Adipocyte (in vitro differentiated cells): ENCODE data around the gene R3HDML.
"Not testable (repeated sequence)": the region's sequence is repeated elsewhere in the genome, so short reads cannot be mapped to it uniquely, and the experiment has no call there.

Experiments
- DNase-seq: peaks from one replicate; pipeline ENCODE4 v3.0.0-alpha.2; 2015; ENCODE audit warnings: low read depth
- H3K27me3 ChIP-seq: replicated peaks from 2 replicates; pipeline ENCODE4 v1.7.0; 2013; ENCODE audit warnings: mild to moderate bottlenecking, low read length, moderate library complexity; ENCODE audit not compliant: control insufficient read depth, insufficient read depth
- H3K36me3 ChIP-seq: 2 replicates; pipeline ENCODE4 v1.7.0; 2013; ENCODE audit warnings: low read length, mild to moderate bottlenecking, moderate library complexity; ENCODE audit not compliant: control insufficient read depth, insufficient read depth, severe bottlenecking
- H3K4me1 ChIP-seq: 2 replicates; pipeline ENCODE4 v1.7.0; 2013; ENCODE audit warnings: mild to moderate bottlenecking, low read length, moderate library complexity; ENCODE audit not compliant: control insufficient read depth, insufficient read depth
- H3K4me3 ChIP-seq: 2 replicates; pipeline ENCODE4 v1.7.0; 2013; ENCODE audit warnings: mild to moderate bottlenecking, low read length, moderate library complexity
- H3K9ac ChIP-seq: 2 replicates; pipeline ENCODE4 v1.7.0; 2013; ENCODE audit warnings: mild to moderate bottlenecking, low read length, moderate library complexity
- H3K9me3 ChIP-seq: 2 replicates; pipeline ENCODE4 v1.7.0; 2013; ENCODE audit warnings: mild to moderate bottlenecking, low read length, moderate library complexity; ENCODE audit not compliant: control insufficient read depth

R3HDML gene

DNA sequence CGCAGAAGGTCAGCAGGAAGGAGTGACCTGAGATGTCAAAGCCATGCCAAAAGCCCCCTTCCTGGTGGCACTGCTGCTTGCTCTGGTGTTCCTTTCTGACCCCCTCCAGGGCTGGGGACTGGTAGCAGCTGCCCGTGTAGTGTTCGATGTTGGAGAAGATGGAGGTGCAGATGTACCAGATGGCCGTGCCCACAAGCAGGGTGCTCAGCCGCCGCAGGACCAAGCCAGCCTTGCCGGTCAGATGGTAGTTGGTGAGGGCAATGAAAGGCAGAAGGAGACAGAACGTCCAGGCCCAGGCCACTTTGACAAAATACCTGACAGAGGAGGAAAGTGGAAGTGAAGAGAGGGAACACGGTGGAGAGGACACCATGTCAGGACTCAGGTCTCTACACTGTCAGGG is 29.9 kb upstream of the R3HDML start:
- peak overlapping the region; percentile 2 for H3K9ac ChIP-seq

GRCh38 chr20:44309763-44310663 is 26.8 kb upstream of the R3HDML start:
- no peaks in the 10 kb centered on the region for H3K9me3 ChIP-seq
- H3K4me3 ChIP-seq: peak overlapping the region; percentile 89
- H3K9ac ChIP-seq: peak overlapping the region; percentile 93
- peaks cover 8% of the 10 kb centered on the region for H3K36me3 ChIP-seq
- peaks cover 25% of the 10 kb centered on the region for H3K4me1 ChIP-seq
- peak; percentile 76 for DNase-seq
- no peaks in the 10 kb centered on the region for H3K27me3 ChIP-seq

More for the DNA sequence above, 29.9 kb upstream of the R3HDML start:
- Histone ChIP-seq H3K9me3 (no peaks in the 10 kb centered on the region), H3K4me1 (peaks cover 33% of the 10 kb centered on the region), H3K27me3 (no peaks in the 10 kb centered on the region), H3K36me3 (peaks cover 11% of the 10 kb centered on the region), H3K4me3 (no peak overlapping the region)
- no peak for DNase-seq

GRCh38 chr20:44310664-44311639 is 25.9 kb upstream of the R3HDML start, which contains the start of gene FITM2:
TSS of gene FITM2 (minus strand) at chr20:44311202. CDS start at chr20:44311148, 54 bp downstream.
- Histone ChIP-seq H3K4me3 (peak within 1 kb of the TSS; percentile 89), H3K9me3 (no peaks in the 10 kb centered on the region), H3K9ac (peak within 1 kb of the TSS; percentile 93), H3K27me3 (no peaks in the 10 kb centered on the region), H3K36me3 (peaks cover 5% of the 10 kb centered on the region), H3K4me1 (peaks cover 24% of the 10 kb centered on the region)
- peak; percentile 98 for DNase-seq

- Histone ChIP-seq H3K4me1 (peaks cover 5% of the 10 kb centered on the region), H3K27me3 (peaks cover 7% of the 10 kb centered on the region), H3K36me3 (no peaks in the 10 kb centered on the region), H3K9me3 (peaks cover 6% of the 10 kb centered on the region), H3K4me3 (no peak overlapping the region), H3K9ac (no peak overlapping the region)
- no peak for DNase-seq
These were observed 22.0 kb upstream of the R3HDML start for GRCh38 chr20:44314870-44315269.

GRCh38 chr20:44319839-44320422 is 16.9 kb upstream of the R3HDML start:
- H3K9ac ChIP-seq: no peak overlapping the region
- H3K27me3 ChIP-seq: peaks cover 7% of the 10 kb centered on the region
- H3K4me1 ChIP-seq: no peaks in the 10 kb centered on the region
- H3K36me3 ChIP-seq: no peaks in the 10 kb centered on the region
- H3K4me3 ChIP-seq: no peak overlapping the region
- DNase-seq: no peak
- peaks cover 9% of the 10 kb centered on the region for H3K9me3 ChIP-seq

DNA sequence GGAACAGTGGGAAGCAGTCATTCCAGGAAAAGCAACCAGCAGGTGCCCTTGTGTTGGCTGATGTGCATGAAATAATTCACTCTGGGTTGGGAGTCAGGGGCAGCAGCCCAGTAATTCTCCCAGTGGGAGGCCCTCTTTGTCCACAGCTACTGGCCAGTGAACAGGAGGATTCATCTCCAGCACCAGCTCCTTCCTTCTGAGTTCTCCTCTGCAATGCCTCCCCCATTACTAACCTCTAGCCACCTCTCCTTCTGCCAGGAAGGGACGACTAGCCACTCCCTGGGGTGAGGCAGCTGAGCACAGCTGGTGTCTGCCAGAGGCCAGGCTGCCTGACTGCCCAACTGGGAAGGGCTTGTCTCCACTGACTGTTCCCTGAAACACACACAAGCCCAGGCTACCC is 12.5 kb upstream of the R3HDML start:
- no peaks in the 10 kb centered on the region for H3K36me3 ChIP-seq
- no peak for DNase-seq
- H3K9me3 ChIP-seq: peaks cover 5% of the 10 kb centered on the region
- no peak overlapping the region for H3K9ac ChIP-seq
- H3K4me3 ChIP-seq: no peak overlapping the region
- peaks cover 16% of the 10 kb centered on the region for H3K27me3 ChIP-seq
- no peaks in the 10 kb centered on the region for H3K4me1 ChIP-seq

DNA sequence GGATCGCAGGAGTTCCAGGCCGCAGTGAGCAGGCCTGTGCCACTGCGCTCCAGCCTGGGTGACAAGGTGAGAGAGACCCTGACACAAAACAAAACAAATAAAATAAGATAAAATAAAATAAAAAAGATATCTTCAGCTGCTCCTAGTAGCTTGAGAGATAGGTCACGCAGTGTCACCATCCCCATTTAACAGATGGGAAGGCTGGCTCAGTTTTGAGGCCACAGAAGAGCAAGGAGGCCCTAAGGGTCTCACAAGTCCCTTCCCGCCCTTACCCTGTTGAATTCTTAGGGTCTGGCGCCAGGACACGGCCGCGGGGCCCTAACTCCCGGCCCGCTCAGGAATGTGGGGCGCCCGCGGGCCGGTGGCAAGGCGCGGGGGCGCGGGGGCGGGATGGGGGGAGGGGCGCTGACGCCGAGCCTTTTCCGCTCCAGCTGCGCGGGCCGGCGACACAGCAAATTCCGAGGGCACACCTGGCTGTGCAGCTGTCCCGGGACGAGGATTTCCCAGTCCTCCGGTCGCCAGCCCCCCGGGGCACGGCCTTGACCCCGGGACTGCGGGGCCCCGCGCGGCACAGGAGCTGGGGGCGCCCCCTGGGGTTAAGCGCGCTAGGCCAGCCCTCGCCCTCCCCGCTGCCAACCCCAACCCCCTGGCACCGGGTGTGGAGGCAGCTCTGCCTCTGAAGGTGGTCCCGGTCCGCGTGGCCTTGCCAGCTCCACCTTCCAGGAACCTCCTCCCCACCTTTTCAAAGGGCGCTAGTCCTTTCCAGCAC is 10.3 kb upstream of the R3HDML start:
- H3K36me3 ChIP-seq: no peaks in the 10 kb centered on the region
- no peaks in the 10 kb centered on the region for H3K9me3 ChIP-seq
- peak overlapping the region; percentile 37 for H3K4me3 ChIP-seq
- H3K27me3 ChIP-seq: peaks cover 20% of the 10 kb centered on the region
- no peak for DNase-seq
- H3K4me1 ChIP-seq: no peaks in the 10 kb centered on the region
- no peak overlapping the region for H3K9ac ChIP-seq

GRCh38 chr20:44327748-44328147 is 9.1 kb upstream of the R3HDML start:
- not testable (repeated sequence) for H3K4me3 ChIP-seq, H3K4me1 ChIP-seq, H3K9ac ChIP-seq, H3K36me3 ChIP-seq, H3K9me3 ChIP-seq, DNase-seq
- peaks cover 28% of the 10 kb centered on the region for H3K27me3 ChIP-seq

- peaks cover 31% of the 10 kb centered on the region for H3K27me3 ChIP-seq
- no peak for DNase-seq
- H3K9ac ChIP-seq: no peak overlapping the region
- H3K36me3 ChIP-seq: no peaks in the 10 kb centered on the region
- H3K9me3 ChIP-seq: no peaks in the 10 kb centered on the region
- no peaks in the 10 kb centered on the region for H3K4me1 ChIP-seq
- H3K4me3 ChIP-seq: no peak overlapping the region
These were observed 8.4 kb upstream of the R3HDML start for GRCh38 chr20:44328428-44328827.

DNA sequence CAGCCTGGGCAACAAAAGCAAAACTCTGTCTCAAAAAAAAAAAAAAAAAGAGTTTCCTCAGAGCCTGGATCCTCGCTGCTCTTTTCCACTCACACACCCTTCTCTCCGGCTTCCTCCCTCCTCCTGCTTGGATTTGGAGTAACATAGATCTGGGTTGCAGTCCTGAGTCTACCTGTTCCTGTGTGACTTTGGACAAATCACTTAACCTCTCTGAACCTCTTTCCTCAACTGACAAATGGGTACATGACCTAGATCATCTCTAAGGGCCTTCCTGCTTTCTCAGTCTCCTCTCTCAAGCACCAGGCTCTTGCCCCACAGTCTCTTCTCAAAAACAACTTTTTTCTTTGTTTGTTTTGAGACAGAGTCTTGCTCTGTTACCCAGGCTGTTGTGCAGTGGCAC is 5.6 kb upstream of the R3HDML start:
- Histone ChIP-seq H3K27me3 (peaks cover 50% of the 10 kb centered on the region), H3K9ac (no peak overlapping the region), H3K4me3 (no peak overlapping the region), H3K9me3 (no peaks in the 10 kb centered on the region), H3K36me3 (no peaks in the 10 kb centered on the region), H3K4me1 (no peaks in the 10 kb centered on the region)
- DNase-seq: no peak
